WTC11 (cell line): Measurements from ENCODE around the gene CDC73. TPM values are rescaled to one million over a fixed set of nuclear protein-coding genes. Genes with fewer than 3 reads are reported as not detected.

Experiments used
- ATAC-seq: fragments of 200-7000 bp; cut with Tn5 transposase; 2 replicates; pipeline ENCODE4 v1.10.0; 2021; ENCODE audit warnings: mild to moderate bottlenecking, moderate library complexity
- CTCF ChIA-PET: fragments of 300-600 bp; sonication (Branson Sonifier 250); formaldehyde crosslinking; loops from one replicate; lab custom pipeline; 2021; ENCODE audit warnings: antibody characterized with exemption; lab: Charles Lee
- POLR2A ChIA-PET: fragments of 350-600 bp; sonication (Branson Sonifier 250); formaldehyde crosslinking; loops from one replicate; lab custom pipeline; 2021; ENCODE audit warnings: antibody characterized with exemption; lab: Charles Lee
- DNase-seq: peaks from one replicate; pipeline ENCODE4 v3.0.0; 2021; ENCODE audit warnings: low spot score
- H3K27ac Mint-ChIP-seq: 2 replicates; pipeline ENCODE4 v1.8.0; 2021; ENCODE audit warnings: mixed read lengths
- H3K27me3 Mint-ChIP-seq: 2 replicates; pipeline ENCODE4 v1.8.0; 2021; ENCODE audit warnings: low read depth, mild to moderate bottlenecking, moderate library complexity, mixed read lengths
- H3K36me3 Mint-ChIP-seq: 2 replicates; pipeline ENCODE4 v1.8.0; 2021; ENCODE audit warnings: mixed read lengths
- H3K4me1 Mint-ChIP-seq: 2 replicates; pipeline ENCODE4 v1.8.0; 2022; ENCODE audit warnings: mixed read lengths
- H3K4me3 Mint-ChIP-seq: 2 replicates; pipeline ENCODE4 v1.8.0; 2021; ENCODE audit warnings: mild to moderate bottlenecking, moderate library complexity, mixed read lengths
- H3K9me3 Mint-ChIP-seq: 2 replicates; pipeline ENCODE4 v1.8.0; 2021; ENCODE audit warnings: mixed read lengths
- ESRRA ChIP-seq: sonication (generic); formaldehyde crosslinking; IDR thresholded peaks from 2 replicates; pipeline ENCODE4 v1.8.1; 2022; ENCODE audit warnings: mild to moderate bottlenecking, missing genetic modification reagents, borderline replicate concordance
- ETV6 ChIP-seq: sonication (generic); formaldehyde crosslinking; IDR thresholded peaks from 2 replicates; pipeline ENCODE4 v1.8.1; 2022; ENCODE audit warnings: mild to moderate bottlenecking, missing genetic modification reagents
- FOXK1 ChIP-seq: sonication (generic); formaldehyde crosslinking; IDR thresholded peaks from 2 replicates; pipeline ENCODE4 v1.8.0; 2022; ENCODE audit warnings: mild to moderate bottlenecking, moderate library complexity, missing genetic modification reagents
- IRF2 ChIP-seq: sonication (generic); formaldehyde crosslinking; IDR thresholded peaks from 2 replicates; pipeline ENCODE4 v1.8.0; 2022; ENCODE audit warnings: low read depth, missing genetic modification reagents, borderline replicate concordance
- MYBL2 ChIP-seq: sonication (generic); formaldehyde crosslinking; IDR thresholded peaks from 2 replicates; pipeline ENCODE4 v1.8.1; 2023; ENCODE audit warnings: mild to moderate bottlenecking, moderate library complexity, missing genetic modification reagents
- NFATC4 ChIP-seq: fragments of 250-450 bp; sonication (Bioruptor Pico); IDR thresholded peaks from 2 replicates; pipeline ENCODE4 v1.9.0; 2021; ENCODE audit warnings: mild to moderate bottlenecking
- NFE2L1 ChIP-seq: sonication (generic); formaldehyde crosslinking; IDR thresholded peaks from 2 replicates; pipeline ENCODE4 v1.8.1; 2023; ENCODE audit warnings: missing genetic modification reagents
- NR2C2 ChIP-seq: sonication (generic); formaldehyde crosslinking; IDR thresholded peaks from 2 replicates; pipeline ENCODE4 v1.8.0; 2022; ENCODE audit warnings: mild to moderate bottlenecking, missing genetic modification reagents
- SOX15 ChIP-seq: fragments of 250-450 bp; sonication (Bioruptor Pico); IDR thresholded peaks from 2 replicates; pipeline ENCODE4 v1.9.0; 2021; ENCODE audit warnings: mild to moderate bottlenecking
- SP1 ChIP-seq: sonication (generic); formaldehyde crosslinking; conservative IDR thresholded peaks from 2 replicates; pipeline ENCODE4 v1.8.1; 2022; ENCODE audit warnings: missing genetic modification reagents
- TP53 ChIP-seq: sonication (generic); formaldehyde crosslinking; IDR thresholded peaks from 2 replicates; pipeline ENCODE4 v1.8.1; 2023; ENCODE audit warnings: mild to moderate bottlenecking, missing genetic modification reagents
- ZNF317 ChIP-seq: sonication (generic); formaldehyde crosslinking; IDR thresholded peaks from 2 replicates; pipeline ENCODE4 v1.8.1; 2023; ENCODE audit warnings: low read depth, mild to moderate bottlenecking, moderate library complexity, missing genetic modification reagents, borderline replicate concordance
- total RNA-seq: library from RNA; stranded (reverse); gene quantifications from 3 replicates; pipeline ENCODE4 v1.2.3, GENCODE V29; 2021
- TF ChIP-seq, protein P1 (sequence below): sonication (generic); formaldehyde crosslinking; IDR thresholded peaks from 2 replicates; pipeline ENCODE4 v1.8.1; 2022; ENCODE audit warnings: low read depth, mild to moderate bottlenecking, moderate library complexity, missing genetic modification reagents, borderline replicate concordance
- TF ChIP-seq, protein P2 (sequence below): sonication (generic); formaldehyde crosslinking; IDR thresholded peaks from 2 replicates; pipeline ENCODE4 v1.8.0; 2022; ENCODE audit warnings: mild to moderate bottlenecking, missing genetic modification reagents
- TF ChIP-seq, protein P3 (sequence below): sonication (generic); formaldehyde crosslinking; IDR thresholded peaks from 2 replicates; pipeline ENCODE4 v1.8.0; 2022; ENCODE audit warnings: mild to moderate bottlenecking, missing genetic modification reagents
- TF ChIP-seq, protein P4 (sequence below): sonication (generic); formaldehyde crosslinking; IDR thresholded peaks from 2 replicates; pipeline ENCODE4 v1.8.0; 2022; ENCODE audit warnings: missing genetic modification reagents
- TF ChIP-seq, protein P5 (sequence below): fragments of 250-450 bp; sonication (Bioruptor Pico); IDR thresholded peaks from 2 replicates; pipeline ENCODE4 v1.9.0; 2021; ENCODE audit warnings: mild to moderate bottlenecking, borderline replicate concordance
- TF ChIP-seq, protein P6 (sequence below): sonication (generic); formaldehyde crosslinking; IDR thresholded peaks from 2 replicates; pipeline ENCODE4 v1.8.1; 2023; ENCODE audit warnings: mild to moderate bottlenecking, missing genetic modification reagents, moderate library complexity
- TF ChIP-seq, protein P7 (sequence below): sonication (generic); formaldehyde crosslinking; IDR thresholded peaks from 2 replicates; pipeline ENCODE4 v1.8.0; 2023; ENCODE audit warnings: mild to moderate bottlenecking, missing genetic modification reagents
- TF ChIP-seq, protein P8 (sequence below): fragments of 250-450 bp; sonication (Bioruptor Pico); IDR thresholded peaks from 2 replicates; pipeline ENCODE4 v1.9.0; 2021; ENCODE audit warnings: mild to moderate bottlenecking

Gene CDC73
- total RNA-seq, 1 experiment from 2014 or later: 57.1 TPM

DNA sequence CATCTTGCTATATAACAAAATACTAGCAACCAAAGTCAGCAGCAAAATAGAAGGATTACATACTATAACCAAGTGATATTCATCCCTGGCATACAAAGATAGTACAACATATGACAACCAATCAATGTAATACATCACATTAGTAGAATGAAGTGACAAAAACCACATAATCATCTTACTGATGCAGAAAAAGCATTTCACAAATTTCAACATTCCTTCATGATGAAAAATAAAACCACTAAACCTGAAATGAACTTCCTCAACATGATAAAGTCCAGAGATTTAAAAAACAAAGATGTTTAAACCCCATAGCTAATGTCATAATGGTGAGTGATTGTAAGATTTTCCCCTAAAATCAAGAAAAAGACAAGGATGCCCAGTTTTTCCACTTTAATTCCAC is 43.8 kb upstream of the CDC73 start:
- TF ChIP-seq, protein P1, sequence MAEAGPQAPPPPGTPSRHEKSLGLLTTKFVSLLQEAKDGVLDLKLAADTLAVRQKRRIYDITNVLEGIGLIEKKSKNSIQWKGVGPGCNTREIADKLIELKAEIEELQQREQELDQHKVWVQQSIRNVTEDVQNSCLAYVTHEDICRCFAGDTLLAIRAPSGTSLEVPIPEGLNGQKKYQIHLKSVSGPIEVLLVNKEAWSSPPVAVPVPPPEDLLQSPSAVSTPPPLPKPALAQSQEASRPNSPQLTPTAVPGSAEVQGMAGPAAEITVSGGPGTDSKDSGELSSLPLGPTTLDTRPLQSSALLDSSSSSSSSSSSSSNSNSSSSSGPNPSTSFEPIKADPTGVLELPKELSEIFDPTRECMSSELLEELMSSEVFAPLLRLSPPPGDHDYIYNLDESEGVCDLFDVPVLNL (CRISPR knock-in tag): no peak
- no peak for TF ChIP-seq IRF2
- TF ChIP-seq, protein P2, sequence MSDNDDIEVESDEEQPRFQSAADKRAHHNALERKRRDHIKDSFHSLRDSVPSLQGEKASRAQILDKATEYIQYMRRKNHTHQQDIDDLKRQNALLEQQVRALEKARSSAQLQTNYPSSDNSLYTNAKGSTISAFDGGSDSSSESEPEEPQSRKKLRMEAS: no peak
- no peak for TF ChIP-seq SOX15 (CRISPR knock-in tag)
- TF ChIP-seq, protein P3, sequence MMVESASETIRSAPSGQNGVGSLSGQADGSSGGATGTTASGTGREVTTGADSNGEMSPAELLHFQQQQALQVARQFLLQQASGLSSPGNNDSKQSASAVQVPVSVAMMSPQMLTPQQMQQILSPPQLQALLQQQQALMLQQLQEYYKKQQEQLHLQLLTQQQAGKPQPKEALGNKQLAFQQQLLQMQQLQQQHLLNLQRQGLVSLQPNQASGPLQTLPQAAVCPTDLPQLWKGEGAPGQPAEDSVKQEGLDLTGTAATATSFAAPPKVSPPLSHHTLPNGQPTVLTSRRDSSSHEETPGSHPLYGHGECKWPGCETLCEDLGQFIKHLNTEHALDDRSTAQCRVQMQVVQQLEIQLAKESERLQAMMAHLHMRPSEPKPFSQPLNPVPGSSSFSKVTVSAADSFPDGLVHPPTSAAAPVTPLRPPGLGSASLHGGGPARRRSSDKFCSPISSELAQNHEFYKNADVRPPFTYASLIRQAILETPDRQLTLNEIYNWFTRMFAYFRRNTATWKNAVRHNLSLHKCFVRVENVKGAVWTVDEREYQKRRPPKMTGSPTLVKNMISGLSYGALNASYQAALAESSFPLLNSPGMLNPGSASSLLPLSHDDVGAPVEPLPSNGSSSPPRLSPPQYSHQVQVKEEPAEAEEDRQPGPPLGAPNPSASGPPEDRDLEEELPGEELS (CRISPR knock-in tag): no peak
- TF ChIP-seq, protein P4, sequence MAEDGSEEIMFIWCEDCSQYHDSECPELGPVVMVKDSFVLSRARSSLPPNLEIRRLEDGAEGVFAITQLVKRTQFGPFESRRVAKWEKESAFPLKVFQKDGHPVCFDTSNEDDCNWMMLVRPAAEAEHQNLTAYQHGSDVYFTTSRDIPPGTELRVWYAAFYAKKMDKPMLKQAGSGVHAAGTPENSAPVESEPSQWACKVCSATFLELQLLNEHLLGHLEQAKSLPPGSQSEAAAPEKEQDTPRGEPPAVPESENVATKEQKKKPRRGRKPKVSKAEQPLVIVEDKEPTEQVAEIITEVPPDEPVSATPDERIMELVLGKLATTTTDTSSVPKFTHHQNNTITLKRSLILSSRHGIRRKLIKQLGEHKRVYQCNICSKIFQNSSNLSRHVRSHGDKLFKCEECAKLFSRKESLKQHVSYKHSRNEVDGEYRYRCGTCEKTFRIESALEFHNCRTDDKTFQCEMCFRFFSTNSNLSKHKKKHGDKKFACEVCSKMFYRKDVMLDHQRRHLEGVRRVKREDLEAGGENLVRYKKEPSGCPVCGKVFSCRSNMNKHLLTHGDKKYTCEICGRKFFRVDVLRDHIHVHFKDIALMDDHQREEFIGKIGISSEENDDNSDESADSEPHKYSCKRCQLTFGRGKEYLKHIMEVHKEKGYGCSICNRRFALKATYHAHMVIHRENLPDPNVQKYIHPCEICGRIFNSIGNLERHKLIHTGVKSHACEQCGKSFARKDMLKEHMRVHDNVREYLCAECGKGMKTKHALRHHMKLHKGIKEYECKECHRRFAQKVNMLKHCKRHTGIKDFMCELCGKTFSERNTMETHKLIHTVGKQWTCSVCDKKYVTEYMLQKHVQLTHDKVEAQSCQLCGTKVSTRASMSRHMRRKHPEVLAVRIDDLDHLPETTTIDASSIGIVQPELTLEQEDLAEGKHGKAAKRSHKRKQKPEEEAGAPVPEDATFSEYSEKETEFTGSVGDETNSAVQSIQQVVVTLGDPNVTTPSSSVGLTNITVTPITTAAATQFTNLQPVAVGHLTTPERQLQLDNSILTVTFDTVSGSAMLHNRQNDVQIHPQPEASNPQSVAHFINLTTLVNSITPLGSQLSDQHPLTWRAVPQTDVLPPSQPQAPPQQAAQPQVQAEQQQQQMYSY (CRISPR knock-in tag): no peak
- TF ChIP-seq, protein P5, sequence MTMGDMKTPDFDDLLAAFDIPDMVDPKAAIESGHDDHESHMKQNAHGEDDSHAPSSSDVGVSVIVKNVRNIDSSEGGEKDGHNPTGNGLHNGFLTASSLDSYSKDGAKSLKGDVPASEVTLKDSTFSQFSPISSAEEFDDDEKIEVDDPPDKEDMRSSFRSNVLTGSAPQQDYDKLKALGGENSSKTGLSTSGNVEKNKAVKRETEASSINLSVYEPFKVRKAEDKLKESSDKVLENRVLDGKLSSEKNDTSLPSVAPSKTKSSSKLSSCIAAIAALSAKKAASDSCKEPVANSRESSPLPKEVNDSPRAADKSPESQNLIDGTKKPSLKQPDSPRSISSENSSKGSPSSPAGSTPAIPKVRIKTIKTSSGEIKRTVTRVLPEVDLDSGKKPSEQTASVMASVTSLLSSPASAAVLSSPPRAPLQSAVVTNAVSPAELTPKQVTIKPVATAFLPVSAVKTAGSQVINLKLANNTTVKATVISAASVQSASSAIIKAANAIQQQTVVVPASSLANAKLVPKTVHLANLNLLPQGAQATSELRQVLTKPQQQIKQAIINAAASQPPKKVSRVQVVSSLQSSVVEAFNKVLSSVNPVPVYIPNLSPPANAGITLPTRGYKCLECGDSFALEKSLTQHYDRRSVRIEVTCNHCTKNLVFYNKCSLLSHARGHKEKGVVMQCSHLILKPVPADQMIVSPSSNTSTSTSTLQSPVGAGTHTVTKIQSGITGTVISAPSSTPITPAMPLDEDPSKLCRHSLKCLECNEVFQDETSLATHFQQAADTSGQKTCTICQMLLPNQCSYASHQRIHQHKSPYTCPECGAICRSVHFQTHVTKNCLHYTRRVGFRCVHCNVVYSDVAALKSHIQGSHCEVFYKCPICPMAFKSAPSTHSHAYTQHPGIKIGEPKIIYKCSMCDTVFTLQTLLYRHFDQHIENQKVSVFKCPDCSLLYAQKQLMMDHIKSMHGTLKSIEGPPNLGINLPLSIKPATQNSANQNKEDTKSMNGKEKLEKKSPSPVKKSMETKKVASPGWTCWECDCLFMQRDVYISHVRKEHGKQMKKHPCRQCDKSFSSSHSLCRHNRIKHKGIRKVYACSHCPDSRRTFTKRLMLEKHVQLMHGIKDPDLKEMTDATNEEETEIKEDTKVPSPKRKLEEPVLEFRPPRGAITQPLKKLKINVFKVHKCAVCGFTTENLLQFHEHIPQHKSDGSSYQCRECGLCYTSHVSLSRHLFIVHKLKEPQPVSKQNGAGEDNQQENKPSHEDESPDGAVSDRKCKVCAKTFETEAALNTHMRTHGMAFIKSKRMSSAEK (CRISPR knock-in tag): no peak
- no peak for TF ChIP-seq MYBL2 (CRISPR knock-in tag)
- no peak for TF ChIP-seq NR2C2 (CRISPR knock-in tag)
- no peak for TF ChIP-seq ETV6
- no peak for TF ChIP-seq NFATC4
- no peak for TF ChIP-seq ZNF317
- no peak for TF ChIP-seq ESRRA (CRISPR knock-in tag)
- TF ChIP-seq, protein P6, sequence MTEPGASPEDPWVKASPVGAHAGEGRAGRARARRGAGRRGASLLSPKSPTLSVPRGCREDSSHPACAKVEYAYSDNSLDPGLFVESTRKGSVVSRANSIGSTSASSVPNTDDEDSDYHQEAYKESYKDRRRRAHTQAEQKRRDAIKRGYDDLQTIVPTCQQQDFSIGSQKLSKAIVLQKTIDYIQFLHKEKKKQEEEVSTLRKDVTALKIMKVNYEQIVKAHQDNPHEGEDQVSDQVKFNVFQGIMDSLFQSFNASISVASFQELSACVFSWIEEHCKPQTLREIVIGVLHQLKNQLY: no peak
- no peak for TF ChIP-seq TP53
- TF ChIP-seq, protein P7, sequence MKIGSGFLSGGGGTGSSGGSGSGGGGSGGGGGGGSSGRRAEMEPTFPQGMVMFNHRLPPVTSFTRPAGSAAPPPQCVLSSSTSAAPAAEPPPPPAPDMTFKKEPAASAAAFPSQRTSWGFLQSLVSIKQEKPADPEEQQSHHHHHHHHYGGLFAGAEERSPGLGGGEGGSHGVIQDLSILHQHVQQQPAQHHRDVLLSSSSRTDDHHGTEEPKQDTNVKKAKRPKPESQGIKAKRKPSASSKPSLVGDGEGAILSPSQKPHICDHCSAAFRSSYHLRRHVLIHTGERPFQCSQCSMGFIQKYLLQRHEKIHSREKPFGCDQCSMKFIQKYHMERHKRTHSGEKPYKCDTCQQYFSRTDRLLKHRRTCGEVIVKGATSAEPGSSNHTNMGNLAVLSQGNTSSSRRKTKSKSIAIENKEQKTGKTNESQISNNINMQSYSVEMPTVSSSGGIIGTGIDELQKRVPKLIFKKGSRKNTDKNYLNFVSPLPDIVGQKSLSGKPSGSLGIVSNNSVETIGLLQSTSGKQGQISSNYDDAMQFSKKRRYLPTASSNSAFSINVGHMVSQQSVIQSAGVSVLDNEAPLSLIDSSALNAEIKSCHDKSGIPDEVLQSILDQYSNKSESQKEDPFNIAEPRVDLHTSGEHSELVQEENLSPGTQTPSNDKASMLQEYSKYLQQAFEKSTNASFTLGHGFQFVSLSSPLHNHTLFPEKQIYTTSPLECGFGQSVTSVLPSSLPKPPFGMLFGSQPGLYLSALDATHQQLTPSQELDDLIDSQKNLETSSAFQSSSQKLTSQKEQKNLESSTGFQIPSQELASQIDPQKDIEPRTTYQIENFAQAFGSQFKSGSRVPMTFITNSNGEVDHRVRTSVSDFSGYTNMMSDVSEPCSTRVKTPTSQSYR: no peak
- no peak for TF ChIP-seq SP1 (CRISPR knock-in tag)
- no peak for TF ChIP-seq FOXK1 (CRISPR knock-in tag)
- TF ChIP-seq, protein P8, sequence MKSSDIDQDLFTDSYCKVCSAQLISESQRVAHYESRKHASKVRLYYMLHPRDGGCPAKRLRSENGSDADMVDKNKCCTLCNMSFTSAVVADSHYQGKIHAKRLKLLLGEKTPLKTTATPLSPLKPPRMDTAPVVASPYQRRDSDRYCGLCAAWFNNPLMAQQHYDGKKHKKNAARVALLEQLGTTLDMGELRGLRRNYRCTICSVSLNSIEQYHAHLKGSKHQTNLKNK (CRISPR knock-in tag): no peak
- TF ChIP-seq NFE2L1: no peak
- Mint-ChIP-seq H3K27ac (no peak overlapping the region), H3K9me3 (peaks cover 11% of the 10 kb centered on the region), H3K27me3 (no peaks in the 10 kb centered on the region), H3K36me3 (peaks cover 41% of the 10 kb centered on the region), H3K4me3 (no peak overlapping the region), H3K4me1 (no peaks in the 10 kb centered on the region)
- no peak for DNase-seq
- ChIA-PET POLR2A (no interaction called here), CTCF (no interaction called here)
- no peak for ATAC-seq
